ENCODE results near the gene CDH22. TPM values are rescaled to one million over a fixed set of nuclear protein-coding genes. Genes with fewer than 3 reads are reported as not detected.
A peak's percentile ranks its signal among the peaks of the same experiment; 100 is the strongest.

The CDH22 gene
- total RNA-seq, 4 donors from 2014 or later: 0.11 to 2.3 (median 0.76) TPM

- Histone ChIP-seq H3K4me3 (no peak overlapping the region), H3K27me3 (peaks cover 0 to 54% (median 0%) of the 10 kb centered on the region in 4 donors), H3K36me3 (peaks cover 0 to 8% (median 0%) of the 10 kb centered on the region in 3 donors), H3K27ac (no peak overlapping the region), H3K9me3 (no peaks in the 10 kb centered on the region), H3K4me1 (peaks cover 0 to 28% (median 9%) of the 10 kb centered on the region in 3 donors)
- WGBS, 2 donors: 7 to 13% methylated on average over 6 of the region's 6 CpGs
- TF ChIP-seq CTCF (IDR thresholded peaks at IDR 0.05): no peak
- TF ChIP-seq POLR2A (IDR thresholded peaks at IDR 0.05): no peak
- no peak for DNase-seq
- intact Hi-C loops (cut with DNase I): loop anchor here (10.0 kb wide), 1 partner anchor 213 kb away; no protein-coding TSS in a partner anchor
Observed at GRCh38 chr20:46131396-46131795, 176.9 kb downstream of the CDH22 start.

GRCh38 chr20:46130534-46130933 is 177.8 kb downstream of the CDH22 start:
- DNase-seq: no peak
- peaks cover 0 to 48% (median 0%) of the 10 kb centered on the region in 4 donors for H3K27me3 ChIP-seq
- no peak overlapping the region for H3K4me3 ChIP-seq
- intact Hi-C loops (cut with DNase I): loop anchor here (10.0 kb wide), 1 partner anchor 214 kb away; no protein-coding TSS in a partner anchor
- no peaks in the 10 kb centered on the region for H3K9me3 ChIP-seq
- peaks cover 0 to 17% (median 0%) of the 10 kb centered on the region in 3 donors for H3K36me3 ChIP-seq
- WGBS, 2 donors: 44 to 52% methylated on average over 4 of the region's 4 CpGs
- H3K4me1 ChIP-seq: peaks cover 0 to 22% (median 9%) of the 10 kb centered on the region in 3 donors
- no peak overlapping the region for H3K27ac ChIP-seq
- TF ChIP-seq POLR2A (IDR thresholded peaks at IDR 0.05): no peak
- no peak for TF ChIP-seq CTCF (IDR thresholded peaks at IDR 0.05)

- H3K36me3 ChIP-seq: peaks cover 0 to 21% (median 0%) of the 10 kb centered on the region in 3 donors
- H3K27me3 ChIP-seq: peaks cover 0 to 48% (median 0%) of the 10 kb centered on the region in 4 donors
- H3K9me3 ChIP-seq: no peaks in the 10 kb centered on the region
- 0 to 40% methylated on average over 1 to 3 of the region's 5 CpGs for WGBS, 2 donors
- no peak for DNase-seq
- TF ChIP-seq CTCF (IDR thresholded peaks at IDR 0.05): no peak
- no peak for TF ChIP-seq POLR2A (IDR thresholded peaks at IDR 0.05)
- intact Hi-C loops (cut with DNase I): loop anchor here (10.0 kb wide), 1 partner anchor 215 kb away; no protein-coding TSS in a partner anchor
- H3K4me3 ChIP-seq: no peak overlapping the region
- H3K27ac ChIP-seq: no peak overlapping the region
- H3K4me1 ChIP-seq: peaks cover 0 to 22% (median 9%) of the 10 kb centered on the region in 3 donors
Observed at GRCh38 chr20:46129955-46130481, 178.3 kb downstream of the CDH22 start.

DNA sequence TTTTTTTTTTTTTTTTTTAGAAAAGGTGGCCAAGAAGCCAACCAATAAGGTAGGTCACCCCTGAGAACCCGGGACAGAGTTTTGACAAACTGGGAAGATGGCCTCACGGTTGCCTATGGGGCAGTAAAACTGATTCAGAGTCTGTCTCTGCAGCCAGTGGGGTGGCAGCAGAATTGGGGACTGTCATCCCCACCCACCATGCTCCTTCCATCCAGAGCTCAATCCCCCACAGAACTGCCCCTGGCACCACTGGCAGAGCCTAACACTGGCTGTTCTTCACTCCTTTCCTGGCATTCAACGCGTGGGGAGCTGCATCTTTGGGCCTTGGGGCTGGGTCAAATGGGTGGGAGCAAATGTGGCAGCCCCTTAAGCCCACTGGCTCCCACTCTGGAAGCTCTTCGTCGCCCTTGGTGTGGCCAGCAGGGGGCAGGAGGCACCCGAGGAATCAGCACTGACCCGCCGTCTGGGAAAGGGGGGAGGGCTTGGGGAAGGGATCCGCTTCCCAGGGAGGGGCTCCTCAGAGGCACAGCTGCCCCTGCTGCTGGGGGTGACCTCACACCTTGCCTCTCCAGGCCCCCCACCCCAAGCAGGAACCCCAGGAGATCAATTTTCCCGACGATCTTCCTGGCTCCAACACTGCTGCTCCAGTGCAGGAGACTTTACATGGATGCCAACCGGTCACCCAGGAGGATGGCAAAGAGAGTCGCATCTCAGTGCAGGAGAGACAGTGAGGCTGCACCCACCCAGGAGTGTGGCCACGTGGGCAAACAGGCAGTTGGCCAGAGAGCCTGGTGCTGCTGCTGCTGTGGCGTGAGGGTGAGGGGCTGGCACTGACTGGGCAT is 179.8 kb downstream of the CDH22 start:
- no peak for DNase-seq
- 49 to 62% methylated on average over 4 to 6 of the region's 16 CpGs for WGBS, 2 donors
- intact Hi-C loops (cut with DNase I): no loop called here
- Histone ChIP-seq H3K4me3 (no peak overlapping the region), H3K4me1 (peaks cover 0 to 22% (median 9%) of the 10 kb centered on the region in 3 donors), H3K27me3 (peaks cover 0 to 34% (median 0%) of the 10 kb centered on the region in 4 donors), H3K36me3 (peaks cover 0 to 34% (median 6%) of the 10 kb centered on the region in 3 donors), H3K9me3 (no peaks in the 10 kb centered on the region), H3K27ac (no peak overlapping the region)
- TF ChIP-seq CTCF (IDR thresholded peaks at IDR 0.05) (peak; percentile 28 to 57 (median 42)), POLR2A (IDR thresholded peaks at IDR 0.05) (no peak)

Measured in esophagus squamous epithelium (tissue), 5 donors.